Muscle layer of colon (tissue), 2 donors: ENCODE results near the gene SCUBE3.

ENCODE experiments used
- H3K27ac ChIP-seq: one replicate; pipeline ENCODE4 v1.7.0; 2013; ENCODE audit warnings: low read depth, mild to moderate bottlenecking, low read length, moderate library complexity
- H3K27me3 ChIP-seq, 2 donors: one replicate each; pipeline ENCODE4 v1.7.0; 2013; ENCODE audit warnings: low read length in 2 of 2, mild to moderate bottlenecking in 2 of 2; ENCODE audit not compliant: insufficient read depth in 2 of 2, control insufficient read depth in 1 of 2
- H3K36me3 ChIP-seq: one replicate; pipeline ENCODE4 v1.7.0; 2013; ENCODE audit warnings: mild to moderate bottlenecking, low read length; ENCODE audit not compliant: insufficient read depth
- H3K4me1 ChIP-seq: one replicate; pipeline ENCODE4 v1.7.0; 2013; ENCODE audit warnings: mild to moderate bottlenecking, low read length; ENCODE audit not compliant: insufficient read depth
- H3K4me3 ChIP-seq, 2 donors: one replicate each; pipeline ENCODE4 v1.7.0; 2013; ENCODE audit warnings: low read length in 2 of 2, low read depth in 1 of 2, mild to moderate bottlenecking in 1 of 2, moderate library complexity in 1 of 2
- H3K9ac ChIP-seq: one replicate; pipeline ENCODE4 v1.7.0; 2013; ENCODE audit warnings: low read length
- H3K9me3 ChIP-seq: one replicate; pipeline ENCODE4 v1.7.0; 2013; ENCODE audit warnings: mild to moderate bottlenecking, low read length
- donor health status: abdominal sarcoma.
- donor health status: Adenocarcinoma of cecum.

Gene SCUBE3

GRCh38 chr6:35194390-35194789 lies 19.4 kb upstream of the SCUBE3 start:
- no peaks in the 10 kb centered on the region for H3K36me3 ChIP-seq
- no peaks in the 10 kb centered on the region for H3K9me3 ChIP-seq
- H3K4me3 ChIP-seq, result no peak overlapping the region
- H3K27ac ChIP-seq, result no peak overlapping the region
- no peaks in the 10 kb centered on the region for H3K4me1 ChIP-seq
- H3K9ac ChIP-seq, result no peak overlapping the region
- H3K27me3 ChIP-seq, result no peaks in the 10 kb centered on the region

GRCh38 chr6:35195120-35195780 lies 18.5 kb upstream of the SCUBE3 start:
- Histone ChIP-seq H3K4me1 (no peaks in the 10 kb centered on the region), H3K9ac (no peak overlapping the region), H3K9me3 (no peaks in the 10 kb centered on the region), H3K27ac (no peak overlapping the region), H3K27me3 (no peaks in the 10 kb centered on the region), H3K4me3 (no peak overlapping the region), H3K36me3 (no peaks in the 10 kb centered on the region)

- H3K9ac ChIP-seq, result no peak overlapping the region
- no peak overlapping the region for H3K4me3 ChIP-seq
- peaks cover 5% of the 10 kb centered on the region for H3K4me1 ChIP-seq
- no peaks in the 10 kb centered on the region for H3K9me3 ChIP-seq
- no peak overlapping the region for H3K27ac ChIP-seq
- no peaks in the 10 kb centered on the region for H3K36me3 ChIP-seq
- no peaks in the 10 kb centered on the region for H3K27me3 ChIP-seq
Measured at GRCh38 chr6:35197196-35197595, 16.6 kb upstream of the SCUBE3 start.

GRCh38 chr6:35199866-35200265 lies 13.9 kb upstream of the SCUBE3 start:
- Histone ChIP-seq H3K9me3 (no peaks in the 10 kb centered on the region), H3K4me1 (peaks cover 9% of the 10 kb centered on the region), H3K9ac (no peak overlapping the region), H3K27ac (no peak overlapping the region), H3K27me3 (no peaks in the 10 kb centered on the region), H3K4me3 (no peak overlapping the region), H3K36me3 (no peaks in the 10 kb centered on the region)

- Histone ChIP-seq H3K9me3 (no peaks in the 10 kb centered on the region), H3K9ac (no peak overlapping the region), H3K36me3 (no peaks in the 10 kb centered on the region), H3K4me1 (peaks cover 9% of the 10 kb centered on the region), H3K27ac (no peak overlapping the region), H3K27me3 (no peaks in the 10 kb centered on the region), H3K4me3 (no peak overlapping the region)
Measured at GRCh38 chr6:35202066-35202546, 11.7 kb upstream of the SCUBE3 start.

GRCh38 chr6:35203152-35203670 lies 10.5 kb upstream of the SCUBE3 start:
- Histone ChIP-seq H3K4me3 (no peak overlapping the region), H3K27ac (no peak overlapping the region), H3K9ac (no peak overlapping the region), H3K4me1 (peaks cover 9% of the 10 kb centered on the region), H3K36me3 (no peaks in the 10 kb centered on the region), H3K9me3 (no peaks in the 10 kb centered on the region), H3K27me3 (no peaks in the 10 kb centered on the region)

GRCh38 chr6:35203680-35204079 lies 10.1 kb upstream of the SCUBE3 start:
- Histone ChIP-seq H3K9me3 (no peaks in the 10 kb centered on the region), H3K27me3 (no peaks in the 10 kb centered on the region), H3K9ac (no peak overlapping the region), H3K4me1 (peaks cover 9% of the 10 kb centered on the region), H3K27ac (no peak overlapping the region), H3K36me3 (no peaks in the 10 kb centered on the region), H3K4me3 (no peak overlapping the region)

GRCh38 chr6:35206346-35206745 lies 7.4 kb upstream of the SCUBE3 start:
- peaks cover 9% of the 10 kb centered on the region for H3K4me1 ChIP-seq
- H3K9me3 ChIP-seq, result no peaks in the 10 kb centered on the region
- no peaks in the 10 kb centered on the region for H3K27me3 ChIP-seq
- no peak overlapping the region for H3K27ac ChIP-seq
- no peak overlapping the region for H3K4me3 ChIP-seq
- no peaks in the 10 kb centered on the region for H3K36me3 ChIP-seq
- H3K9ac ChIP-seq, result no peak overlapping the region

- Histone ChIP-seq H3K9me3 (no peaks in the 10 kb centered on the region), H3K4me3 (no peak overlapping the region), H3K27me3 (peaks cover 14 to 18% of the 10 kb centered on the region in 2 donors), H3K36me3 (no peaks in the 10 kb centered on the region), H3K27ac (no peak overlapping the region), H3K9ac (no peak overlapping the region), H3K4me1 (no peaks in the 10 kb centered on the region)
Measured at GRCh38 chr6:35208419-35208818, 5.3 kb upstream of the SCUBE3 start.

- Histone ChIP-seq H3K36me3 (no peaks in the 10 kb centered on the region), H3K27me3 (peaks cover 14 to 24% of the 10 kb centered on the region in 2 donors), H3K27ac (no peak overlapping the region), H3K4me3 (no peak overlapping the region), H3K4me1 (no peaks in the 10 kb centered on the region), H3K9ac (no peak overlapping the region), H3K9me3 (no peaks in the 10 kb centered on the region)
Measured at GRCh38 chr6:35209081-35209480, 4.7 kb upstream of the SCUBE3 start.

GRCh38 chr6:35209622-35210247 lies 4.0 kb upstream of the SCUBE3 start:
- H3K9ac ChIP-seq, result no peak overlapping the region
- H3K36me3 ChIP-seq, result no peaks in the 10 kb centered on the region
- H3K4me3 ChIP-seq, result no peak overlapping the region
- no peak overlapping the region for H3K27ac ChIP-seq
- H3K9me3 ChIP-seq, result no peaks in the 10 kb centered on the region
- no peaks in the 10 kb centered on the region for H3K4me1 ChIP-seq
- peaks cover 16 to 29% of the 10 kb centered on the region in 2 donors for H3K27me3 ChIP-seq
